Ovary (tissue), 9 donors: ENCODE results near the gene RSAD1. TPM values are rescaled to one million over a fixed set of nuclear protein-coding genes. Genes with fewer than 3 reads are reported as not detected.

Experiments
- DNase-seq, 5 donors: peaks; one replicate each; pipeline ENCODE4 v3.0.0-alpha.2; 2019 to 2020
- H3K27ac ChIP-seq, 2 donors: fragments of 200-600 bp; one replicate each; pipeline versions ENCODE4 v1.5.1 to v1.8.0; 2019 to 2022
- H3K27me3 ChIP-seq: fragments of 200-600 bp; one replicate; pipeline ENCODE4 v1.8.0; 2022
- H3K36me3 ChIP-seq: fragments of 200-600 bp; sonication (generic); one replicate; pipeline ENCODE4 v1.5.1; 2019
- H3K4me1 ChIP-seq: one replicate; pipeline ENCODE4 v1.8.1; 2013; ENCODE audit warnings: mild to moderate bottlenecking, moderate library complexity; ENCODE audit not compliant: insufficient read depth
- H3K4me3 ChIP-seq: fragments of 200-600 bp; sonication (generic); one replicate; pipeline ENCODE4 v1.5.1; 2017
- H3K9me3 ChIP-seq, 2 donors: fragments of 200-600 bp in 1 of 2; sonication (generic) in 1 of 2; one replicate each; pipeline versions ENCODE4 v1.5.1 to v1.8.1; 2013 to 2019; ENCODE audit warnings: mild to moderate bottlenecking in 1 of 2, moderate library complexity in 1 of 2
- EP300 ChIP-seq: sonication (generic); formaldehyde crosslinking; IDR thresholded peaks from one replicate; pipeline ENCODE4 v1.6.1; 2017; ENCODE audit warnings: antibody characterized with exemption
- POLR2A ChIP-seq: fragments of 450-650 bp; IDR thresholded peaks from one replicate; pipeline ENCODE4 v1.6.1; 2017; ENCODE audit warnings: antibody characterized with exemption, mild to moderate bottlenecking, moderate library complexity
- WGBS, 3 donors: extraction: QIAGEN DNeasy Blood & Tissue Kit in 1 of 3; methylation state at CpG; one replicate each; pipeline versions ENCODE4 v1.1.5 to v1.1.7; 2013 to 2017; 5-methylcytosine and 5-hydroxymethylcytosine counted together
- intact Hi-C, 4 donors: fragments of 100-400 bp; cut with DNase I; formaldehyde crosslinking; loops; one replicate each; pipeline versions ENCODE4 v1.11.0 to v1.15.1; 2022 to 2023
- polyA plus RNA-seq, 2 donors: library from polyadenylated mRNA; stranded (reverse); fragments of 200-250 nt in 1 of 2; fragments of 350-450 nt in 1 of 2; fragmentation: Illumina TruSeq in 1 of 2; extraction: RNeasy Lipid Tissue Mini Kit (QIAGEN cat#74804) in 1 of 2; gene quantifications; one replicate each; pipeline ENCODE4 v1.2.3, GENCODE V29; 2013 to 2014
- total RNA-seq, 7 donors: library from RNA; depleted of rRNA in 2 of 7; stranded (reverse); fragments of >200 nt in 2 of 7; fragmentation: NEBNext Ultra II Directional in 3 of 7; extraction: Animal tissue kit (Norgen Biotek cat#: 25700) in 3 of 7; gene quantifications; one replicate each; pipeline versions ENCODE4 v1.1.0 to v1.2.4, GENCODE V29; 2016 to 2023
- TF ChIP-seq, protein P1 (sequence below), 3 donors: fragments of 450-650 bp in 2 of 3; fragments of 200-600 bp in 1 of 3; IDR thresholded peaks; one replicate each; pipeline versions ENCODE4 v1.5.1 to v1.8.0; 2016 to 2022; ENCODE audit warnings: antibody characterized with exemption in 3 of 3, mild to moderate bottlenecking in 1 of 3
- donor health status: DM: no; HTN: no; CAD: no; lungs with moderate emphysema.
- donor health status: DM: no; HTN: no; CAD: no.
- donor health status: Bipolar disorder and iron deficiency.
- donor health status: DM: yes; HTN: yes; CAD: no.
- donor health status: DM: no; HTN: no; CAD: no.
- donor health status: DM: yes; HTN: yes; CAD: no.

The RSAD1 gene
- total and polyA plus RNA-seq, 9 donors, result 21.2 to 48.0 (median 34.6) TPM

DNA sequence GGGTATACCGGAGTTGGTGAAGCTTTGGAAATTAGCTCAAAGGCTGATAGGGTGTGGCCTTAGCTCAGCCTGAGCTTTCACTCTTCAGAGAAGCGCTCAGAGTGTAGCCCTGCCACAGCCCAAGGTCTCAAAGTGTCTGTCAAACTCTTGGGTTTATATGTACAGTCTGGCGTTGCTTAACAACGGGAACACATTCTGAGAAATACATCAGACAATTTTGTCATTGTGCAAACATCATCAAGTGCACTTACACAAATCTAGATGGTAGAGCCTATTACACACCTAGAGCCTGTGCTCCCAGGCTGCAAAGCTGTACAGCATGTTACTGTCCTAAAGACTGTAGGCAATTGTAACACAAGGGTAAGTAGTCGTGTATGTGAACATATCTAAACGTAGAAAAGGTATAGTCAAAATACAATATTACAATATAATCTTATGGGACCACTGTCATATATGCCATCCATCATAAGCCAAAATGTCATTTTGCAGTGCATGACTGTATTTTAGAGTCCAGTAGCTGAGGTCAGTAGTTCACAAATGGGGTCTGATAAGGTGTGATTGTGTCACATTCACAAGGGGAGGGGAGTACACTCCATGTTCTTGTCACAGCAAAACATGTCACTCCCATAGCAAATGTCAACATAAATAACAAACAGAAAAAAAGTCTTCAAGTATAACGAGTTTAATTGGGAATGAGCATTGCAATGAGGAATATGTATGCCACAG lies 30.6 kb upstream of the RSAD1 start:
- TF ChIP-seq EP300, result no peak
- TF ChIP-seq, protein P1, sequence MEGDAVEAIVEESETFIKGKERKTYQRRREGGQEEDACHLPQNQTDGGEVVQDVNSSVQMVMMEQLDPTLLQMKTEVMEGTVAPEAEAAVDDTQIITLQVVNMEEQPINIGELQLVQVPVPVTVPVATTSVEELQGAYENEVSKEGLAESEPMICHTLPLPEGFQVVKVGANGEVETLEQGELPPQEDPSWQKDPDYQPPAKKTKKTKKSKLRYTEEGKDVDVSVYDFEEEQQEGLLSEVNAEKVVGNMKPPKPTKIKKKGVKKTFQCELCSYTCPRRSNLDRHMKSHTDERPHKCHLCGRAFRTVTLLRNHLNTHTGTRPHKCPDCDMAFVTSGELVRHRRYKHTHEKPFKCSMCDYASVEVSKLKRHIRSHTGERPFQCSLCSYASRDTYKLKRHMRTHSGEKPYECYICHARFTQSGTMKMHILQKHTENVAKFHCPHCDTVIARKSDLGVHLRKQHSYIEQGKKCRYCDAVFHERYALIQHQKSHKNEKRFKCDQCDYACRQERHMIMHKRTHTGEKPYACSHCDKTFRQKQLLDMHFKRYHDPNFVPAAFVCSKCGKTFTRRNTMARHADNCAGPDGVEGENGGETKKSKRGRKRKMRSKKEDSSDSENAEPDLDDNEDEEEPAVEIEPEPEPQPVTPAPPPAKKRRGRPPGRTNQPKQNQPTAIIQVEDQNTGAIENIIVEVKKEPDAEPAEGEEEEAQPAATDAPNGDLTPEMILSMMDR (IDR thresholded peaks at IDR 0.05), result no peak
- no peak for DNase-seq
- H3K4me3 ChIP-seq, result no peak overlapping the region
- H3K4me1 ChIP-seq, result no peaks in the 10 kb centered on the region
- WGBS, 3 donors, result 87 to 94% (median 91%) methylated on average over 7 of the region's 7 CpGs
- no peak overlapping the region for H3K27ac ChIP-seq
- no peaks in the 10 kb centered on the region for H3K9me3 ChIP-seq
- no peaks in the 10 kb centered on the region for H3K36me3 ChIP-seq
- intact Hi-C loops, result no loop called here
- no peaks in the 10 kb centered on the region for H3K27me3 ChIP-seq

DNA sequence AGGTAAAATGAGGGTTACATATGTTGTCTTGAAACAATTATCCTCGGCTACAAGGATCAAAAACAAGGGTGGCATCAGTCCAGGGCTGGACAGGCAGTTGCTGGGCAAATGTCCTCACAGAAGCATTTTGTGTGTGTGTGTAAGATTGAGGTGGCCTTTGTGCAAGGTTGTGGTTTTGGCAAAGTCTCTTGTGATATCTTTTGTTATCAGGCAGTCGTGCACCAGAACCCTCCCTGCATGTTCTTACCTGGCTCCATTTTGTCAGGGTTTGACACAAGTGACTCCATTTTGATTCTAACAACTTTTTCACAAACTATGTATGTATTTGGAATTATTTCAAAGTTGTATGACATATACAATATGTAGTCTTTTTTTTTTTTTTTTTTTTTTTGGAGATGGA lies 30.0 kb upstream of the RSAD1 start:
- DNase-seq, result no peak
- 56 to 68% (median 66%) methylated on average over 2 of the region's 2 CpGs for WGBS, 3 donors
- no peaks in the 10 kb centered on the region for H3K27me3 ChIP-seq
- H3K36me3 ChIP-seq, result no peaks in the 10 kb centered on the region
- no peak overlapping the region for H3K4me3 ChIP-seq
- no peaks in the 10 kb centered on the region for H3K4me1 ChIP-seq
- TF ChIP-seq POLR2A (no peak), EP300 (no peak)
- TF ChIP-seq, protein P1 (IDR thresholded peaks at IDR 0.05), result no peak
- no peaks in the 10 kb centered on the region for H3K9me3 ChIP-seq
- intact Hi-C loops, result no loop called here
- no peak overlapping the region for H3K27ac ChIP-seq

DNA sequence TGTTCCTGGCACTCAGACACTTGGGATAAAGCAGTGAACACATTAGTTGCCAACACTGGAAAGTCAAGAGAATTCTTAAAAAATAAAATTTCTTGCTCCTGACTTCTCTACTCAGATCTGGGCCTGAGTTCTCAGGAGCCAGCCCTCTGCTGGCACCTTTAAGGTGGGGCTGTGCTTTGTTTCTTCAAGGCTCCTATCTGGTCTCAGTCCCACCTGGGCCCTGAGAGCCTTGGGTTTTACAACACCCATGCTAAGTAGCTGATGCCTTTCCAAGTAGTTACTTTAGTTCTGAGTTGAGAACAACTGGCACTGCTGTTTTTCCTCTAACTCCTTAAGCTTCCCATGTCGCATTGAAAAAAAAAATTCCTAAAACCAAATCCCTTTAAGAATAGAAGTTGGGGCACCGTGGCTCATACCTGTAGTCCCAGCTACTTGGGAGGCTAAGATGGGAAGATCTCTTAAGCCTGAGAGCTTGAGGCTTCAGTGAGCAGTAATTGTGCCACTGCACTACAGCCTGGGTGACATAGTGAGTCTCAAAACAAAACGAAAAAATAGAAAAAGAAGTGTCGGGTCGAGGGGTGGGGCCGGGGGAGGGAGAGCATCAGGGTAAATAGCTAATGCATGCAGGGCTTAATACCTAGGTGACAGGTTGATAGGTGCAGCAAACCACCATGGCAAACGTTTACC lies 26.6 kb upstream of the RSAD1 start:
- no peaks in the 10 kb centered on the region for H3K9me3 ChIP-seq
- H3K27ac ChIP-seq, result no peak overlapping the region
- TF ChIP-seq EP300 (no peak), POLR2A (no peak)
- TF ChIP-seq, protein P1 (IDR thresholded peaks at IDR 0.05), result no peak
- 74 to 81% (median 79%) methylated on average over 7 of the region's 7 CpGs for WGBS, 3 donors
- H3K4me3 ChIP-seq, result no peak overlapping the region
- no peaks in the 10 kb centered on the region for H3K36me3 ChIP-seq
- DNase-seq, result no peak
- H3K4me1 ChIP-seq, result no peaks in the 10 kb centered on the region
- intact Hi-C loops, result no loop called here
- H3K27me3 ChIP-seq, result no peaks in the 10 kb centered on the region

DNA sequence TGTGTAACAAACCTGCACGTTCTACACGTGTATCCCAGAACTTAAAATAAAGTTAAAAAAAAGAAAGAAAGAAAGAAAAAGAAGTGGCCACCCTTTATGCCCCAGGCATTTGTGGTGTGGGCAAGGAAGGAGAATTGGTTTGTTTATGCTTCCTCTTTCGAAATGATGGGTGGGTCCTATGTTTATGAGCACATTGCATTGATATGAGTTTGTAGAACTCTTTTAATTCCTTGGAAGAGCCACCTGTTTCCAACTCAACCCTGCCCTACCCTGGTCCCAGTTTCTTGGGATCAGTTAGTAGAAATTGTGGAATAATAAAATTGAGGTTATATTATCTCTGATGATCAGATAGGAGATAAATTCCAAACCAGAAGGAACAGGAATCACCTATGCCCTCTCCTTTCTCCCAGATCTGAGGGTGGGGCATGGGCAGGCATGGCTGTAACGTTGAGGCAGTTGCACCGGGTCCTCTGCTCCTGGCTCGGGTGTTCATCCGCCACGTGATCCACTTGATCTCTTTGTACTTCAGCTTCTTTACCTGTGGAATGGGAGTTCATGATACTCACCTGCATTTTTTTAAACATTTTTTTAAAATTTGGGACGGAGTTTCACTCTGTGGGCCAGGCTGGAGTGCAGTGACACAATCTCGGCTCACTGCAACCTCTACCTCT lies 25.9 kb upstream of the RSAD1 start:
- 84 to 86% (median 85%) methylated on average over 10 of the region's 10 CpGs for WGBS, 3 donors
- no peaks in the 10 kb centered on the region for H3K36me3 ChIP-seq
- H3K4me3 ChIP-seq, result no peak overlapping the region
- no peak overlapping the region for H3K27ac ChIP-seq
- DNase-seq, result no peak
- H3K4me1 ChIP-seq, result no peaks in the 10 kb centered on the region
- H3K9me3 ChIP-seq, result no peaks in the 10 kb centered on the region
- intact Hi-C loops, result no loop called here
- TF ChIP-seq, protein P1 (IDR thresholded peaks at IDR 0.05), result no peak
- TF ChIP-seq EP300, result no peak
- TF ChIP-seq POLR2A, result no peak
- H3K27me3 ChIP-seq, result no peaks in the 10 kb centered on the region
